NCI-H226 (cell line): ENCODE data around the gene RSBN1L.
"Not testable (repeated sequence)": the region's sequence is repeated elsewhere in the genome, so short reads cannot be mapped to it uniquely, and the experiment has no call there.

Experiments used
- DNase-seq: peaks from one replicate; pipeline ENCODE4 v3.0.0-alpha.2; 2015

RSBN1L gene

GRCh38 chr7:77690289-77690688, 6.0 kb upstream of the RSBN1L start:
- no peak for DNase-seq

GRCh38 chr7:77691892-77692491, 4.3 kb upstream of the RSBN1L start:
- no peak for DNase-seq

GRCh38 chr7:77693830-77694583, 2.3 kb upstream of the RSBN1L start:
- no peak for DNase-seq

- DNase-seq: peak; percentile 36
These were observed 630 bp downstream of the RSBN1L start for GRCh38 chr7:77696643-77697534.

GRCh38 chr7:77697535-77697831, 1.2 kb downstream of the RSBN1L start:
- DNase-seq: no peak

- DNase-seq: no peak
These were observed 1.9 kb downstream of the RSBN1L start for GRCh38 chr7:77698042-77698625.

GRCh38 chr7:77699056-77699455, 2.8 kb downstream of the RSBN1L start:
- DNase-seq: no peak

GRCh38 chr7:77702513-77702912, 6.3 kb downstream of the RSBN1L start:
- no peak for DNase-seq

- DNase-seq: no peak
These were observed 6.8 kb downstream of the RSBN1L start for GRCh38 chr7:77702968-77703472.

GRCh38 chr7:77703669-77704068, 7.4 kb downstream of the RSBN1L start:
- not testable (repeated sequence) for DNase-seq

- DNase-seq: no peak
These were observed 11.3 kb downstream of the RSBN1L start for GRCh38 chr7:77707504-77707992.

GRCh38 chr7:77710067-77710466, 13.8 kb downstream of the RSBN1L start:
- no peak for DNase-seq

GRCh38 chr7:77710861-77711260, 14.6 kb downstream of the RSBN1L start:
- no peak for DNase-seq

- no peak for DNase-seq
These were observed 17.9 kb downstream of the RSBN1L start for GRCh38 chr7:77714195-77714594.

GRCh38 chr7:77714931-77715330, 18.7 kb downstream of the RSBN1L start:
- peak; percentile 29 for DNase-seq

- no peak for DNase-seq
These were observed 20.5 kb downstream of the RSBN1L start for GRCh38 chr7:77716804-77717203.

GRCh38 chr7:77717566-77717965, 21.3 kb downstream of the RSBN1L start:
- not testable (repeated sequence) for DNase-seq

GRCh38 chr7:77727527-77727926, 31.3 kb downstream of the RSBN1L start:
- DNase-seq: no peak

- DNase-seq: peak; percentile 76
These were observed 31.9 kb downstream of the RSBN1L start for GRCh38 chr7:77727936-77728701.

GRCh38 chr7:77729574-77730348, 33.5 kb downstream of the RSBN1L start:
- DNase-seq: no peak

- no peak for DNase-seq
These were observed 35.5 kb downstream of the RSBN1L start for GRCh38 chr7:77731716-77732115.
